ENCODE data around the gene ALPL. TPM values are rescaled to one million over a fixed set of nuclear protein-coding genes. Genes with fewer than 3 reads are reported as not detected.

The ALPL gene
- total and polyA plus RNA-seq, 9 of the 15 experiments (the other 6 are each of a cell fraction or from before 2014, with no cell fraction given), result 0.04 to 0.38 (median 0.18) TPM; not detected in 4

- no peaks in the 10 kb centered on the region for H3K9me1 ChIP-seq (ENCODE audit: control insufficient read depth, insufficient read depth, low read length)
- H3K4me3 ChIP-seq, result no peak overlapping the region
- CTCF ChIA-PET (ENCODE audit: low intra/inter-chr PET ratio), result interaction anchor here (1.9 kb wide), 1 partner anchor 25 kb away, joined by 6 read pairs; no protein-coding TSS in a partner anchor
- peaks cover 9% of the 10 kb centered on the region; the same call in 1 of the 2 replicates for H4K20me1 ChIP-seq (replicated peaks; ENCODE audit: control insufficient read depth, insufficient read depth, low read length)
- ATAC-seq, result no peak
- DNase-seq (ENCODE audit: extremely low read depth in 1 of 4, low spot score in 3 of 4), result no peak
- no peak overlapping the region for H3K4me2 ChIP-seq (ENCODE audit: insufficient read depth, low read length)
- no peaks in the 10 kb centered on the region for H3K36me3 ChIP-seq (ENCODE audit: control insufficient read depth, insufficient read depth, low read length)
- no peak overlapping the region for H2AFZ ChIP-seq (ENCODE audit: low read depth, low read length)
- H3K4me1 ChIP-seq (replicated peaks in 1 of 2; ENCODE audit: control insufficient read depth in 2 of 2, insufficient read depth in 2 of 2, low read length in 2 of 2), result peaks cover 0 to 14% of the 10 kb centered on the region in 2 experiments; a peak in 3 of 5 replicates
- no peaks in the 10 kb centered on the region for H3K9me3 ChIP-seq (replicated peaks; ENCODE audit: control insufficient read depth, insufficient read depth, low read depth, low read length)
- POLR2A ChIA-PET, result interaction anchor here (0.5 to 0.9 kb wide), 2 partner anchors 185 to 514 kb away, joined by 3 to 4 read pairs; no protein-coding TSS in a partner anchor
- intact Hi-C loops (cut with micrococcal nuclease), result loop anchor here (5.0 to 10.0 kb wide), 3 partner anchors 85 to 455 kb away; no protein-coding TSS in a partner anchor
- TF ChIP-seq, protein P1, sequence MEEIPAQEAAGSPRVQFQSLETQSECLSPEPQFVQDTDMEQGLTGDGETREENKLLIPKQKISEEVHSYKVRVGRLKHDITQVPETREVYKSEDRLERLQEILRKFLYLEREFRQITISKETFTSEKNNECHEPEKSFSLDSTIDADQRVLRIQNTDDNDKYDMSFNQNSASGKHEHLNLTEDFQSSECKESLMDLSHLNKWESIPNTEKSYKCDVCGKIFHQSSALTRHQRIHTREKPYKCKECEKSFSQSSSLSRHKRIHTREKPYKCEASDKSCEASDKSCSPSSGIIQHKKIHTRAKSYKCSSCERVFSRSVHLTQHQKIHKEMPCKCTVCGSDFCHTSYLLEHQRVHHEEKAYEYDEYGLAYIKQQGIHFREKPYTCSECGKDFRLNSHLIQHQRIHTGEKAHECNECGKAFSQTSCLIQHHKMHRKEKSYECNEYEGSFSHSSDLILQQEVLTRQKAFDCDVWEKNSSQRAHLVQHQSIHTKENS (CRISPR knock-in tag; IDR thresholded peaks at IDR 0.05), result no peak
- TF ChIP-seq STAG1 (CRISPR knock-in tag; IDR thresholded peaks at IDR 0.05; ENCODE audit: borderline replicate concordance), result 0 out of 2 replicates have a peak, but pooled peaks have one; percentile 1
- no peak overlapping the region for H3K9ac ChIP-seq (ENCODE audit: insufficient read depth in 1 of 2, low read depth in 2 of 2, low read length in 2 of 2)
- FAIRE-seq, result no peak
- in situ Hi-C loops (cut with MboI), result loop anchor here (5.0 to 25.0 kb wide), 2 partner anchors 77 to 152 kb away; partner anchors contain the start of gene RAP1GAP
- no TSS peak for BruUV-seq (replicated peaks)
- H3K27ac ChIP-seq (ENCODE audit: extremely low read depth, low read depth, low read length), result no peak overlapping the region
- peaks cover 29 to 50% of the 10 kb centered on the region in 2 experiments for H3K27me3 ChIP-seq (ENCODE audit: control insufficient read depth in 2 of 2, insufficient read depth in 2 of 2, low read length in 2 of 2)
- WGBS (ENCODE audit: insufficient coverage, low coverage, missing lambda C conversion rate), result 45% methylated on average over 12 of the region's 12 CpGs
- H3K79me2 ChIP-seq (ENCODE audit: control insufficient read depth, insufficient read depth, low read length), result no peaks in the 10 kb centered on the region
These were observed 880 bp downstream of the ALPL start for GRCh38 chr1:21510113-21510493.
